ENCODE measurements around the gene FXYD1.
"Not testable (repeated sequence)": the region's sequence is repeated elsewhere in the genome, so short reads cannot be mapped to it uniquely, and the experiment has no call there.

Gene FXYD1

DNA sequence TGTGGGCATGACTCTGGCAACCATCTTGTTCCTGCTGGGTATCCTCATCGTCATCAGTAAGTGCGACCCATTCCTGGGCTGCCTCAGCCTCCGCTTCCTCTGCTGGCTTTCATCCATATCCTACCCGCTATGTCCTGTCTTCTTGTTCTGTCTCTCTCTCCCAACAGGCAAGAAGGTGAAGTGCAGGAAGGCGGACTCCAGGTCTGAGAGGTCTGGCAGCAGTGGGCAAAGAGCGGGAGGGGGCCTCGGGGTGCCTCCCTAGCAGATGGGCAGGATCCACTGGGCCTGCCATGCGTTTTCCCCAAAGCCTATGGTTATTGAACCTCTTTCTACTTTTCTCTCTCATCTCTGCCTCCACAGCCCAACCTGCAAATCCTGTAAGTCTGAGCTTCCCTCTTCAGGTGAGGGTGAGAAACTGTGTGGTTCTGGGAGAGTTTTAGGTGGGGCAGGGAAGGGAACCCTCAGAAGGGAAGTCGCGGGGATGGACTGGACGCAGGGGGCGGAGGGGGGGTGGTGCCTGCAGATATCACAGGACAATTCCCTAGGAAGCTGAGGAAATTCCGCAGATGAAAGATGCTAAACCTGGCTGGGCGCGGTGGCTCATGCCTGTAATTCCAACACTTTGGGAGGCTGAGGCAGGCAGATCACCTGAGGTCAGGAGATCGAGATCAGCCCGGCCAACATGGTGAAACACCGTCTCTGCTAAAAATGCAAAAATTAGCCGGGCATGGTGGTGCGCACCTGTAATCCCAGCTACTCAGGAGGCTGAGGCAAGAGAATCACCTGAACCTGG lies 12.8 kb downstream of the FXYD1 start:
- DNase-seq (ENCODE audit: low read depth, low spot score) = no peak
- no peak overlapping the region for H3K4me3 ChIP-seq (ENCODE audit: low read depth, low read length)
- in situ Hi-C loops (cut with HindIII; ENCODE audit: low sequenced_read_pairs) = no loop called here
- TF ChIP-seq, protein P1, sequence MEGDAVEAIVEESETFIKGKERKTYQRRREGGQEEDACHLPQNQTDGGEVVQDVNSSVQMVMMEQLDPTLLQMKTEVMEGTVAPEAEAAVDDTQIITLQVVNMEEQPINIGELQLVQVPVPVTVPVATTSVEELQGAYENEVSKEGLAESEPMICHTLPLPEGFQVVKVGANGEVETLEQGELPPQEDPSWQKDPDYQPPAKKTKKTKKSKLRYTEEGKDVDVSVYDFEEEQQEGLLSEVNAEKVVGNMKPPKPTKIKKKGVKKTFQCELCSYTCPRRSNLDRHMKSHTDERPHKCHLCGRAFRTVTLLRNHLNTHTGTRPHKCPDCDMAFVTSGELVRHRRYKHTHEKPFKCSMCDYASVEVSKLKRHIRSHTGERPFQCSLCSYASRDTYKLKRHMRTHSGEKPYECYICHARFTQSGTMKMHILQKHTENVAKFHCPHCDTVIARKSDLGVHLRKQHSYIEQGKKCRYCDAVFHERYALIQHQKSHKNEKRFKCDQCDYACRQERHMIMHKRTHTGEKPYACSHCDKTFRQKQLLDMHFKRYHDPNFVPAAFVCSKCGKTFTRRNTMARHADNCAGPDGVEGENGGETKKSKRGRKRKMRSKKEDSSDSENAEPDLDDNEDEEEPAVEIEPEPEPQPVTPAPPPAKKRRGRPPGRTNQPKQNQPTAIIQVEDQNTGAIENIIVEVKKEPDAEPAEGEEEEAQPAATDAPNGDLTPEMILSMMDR (IDR thresholded peaks at IDR 0.05; ENCODE audit: low read depth, low read length) = no peak

DNA sequence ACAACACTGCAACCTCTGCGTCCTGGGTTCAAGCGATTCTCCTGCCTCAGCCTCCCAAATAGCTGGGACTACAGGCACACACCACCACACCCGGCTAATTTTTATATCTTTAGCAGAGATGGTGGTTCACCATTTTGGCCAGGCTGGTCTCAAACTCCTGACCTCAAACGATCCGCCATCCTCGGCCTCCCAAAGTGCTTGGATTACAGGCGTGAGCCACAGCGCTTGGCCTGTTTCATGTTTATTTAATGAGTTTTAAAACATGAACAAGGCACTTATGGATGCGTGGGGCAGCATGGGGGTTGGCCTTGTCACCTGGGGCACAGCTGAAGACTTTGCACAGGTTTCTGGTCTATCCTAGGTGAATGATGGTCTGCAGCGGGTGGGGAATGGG lies 14.5 kb downstream of the FXYD1 start:
- H3K4me3 ChIP-seq (ENCODE audit: low read depth, low read length); DNase-seq (ENCODE audit: low read depth, low spot score); in situ Hi-C loops (cut with HindIII; ENCODE audit: low sequenced_read_pairs): not testable (repeated sequence)

DNA sequence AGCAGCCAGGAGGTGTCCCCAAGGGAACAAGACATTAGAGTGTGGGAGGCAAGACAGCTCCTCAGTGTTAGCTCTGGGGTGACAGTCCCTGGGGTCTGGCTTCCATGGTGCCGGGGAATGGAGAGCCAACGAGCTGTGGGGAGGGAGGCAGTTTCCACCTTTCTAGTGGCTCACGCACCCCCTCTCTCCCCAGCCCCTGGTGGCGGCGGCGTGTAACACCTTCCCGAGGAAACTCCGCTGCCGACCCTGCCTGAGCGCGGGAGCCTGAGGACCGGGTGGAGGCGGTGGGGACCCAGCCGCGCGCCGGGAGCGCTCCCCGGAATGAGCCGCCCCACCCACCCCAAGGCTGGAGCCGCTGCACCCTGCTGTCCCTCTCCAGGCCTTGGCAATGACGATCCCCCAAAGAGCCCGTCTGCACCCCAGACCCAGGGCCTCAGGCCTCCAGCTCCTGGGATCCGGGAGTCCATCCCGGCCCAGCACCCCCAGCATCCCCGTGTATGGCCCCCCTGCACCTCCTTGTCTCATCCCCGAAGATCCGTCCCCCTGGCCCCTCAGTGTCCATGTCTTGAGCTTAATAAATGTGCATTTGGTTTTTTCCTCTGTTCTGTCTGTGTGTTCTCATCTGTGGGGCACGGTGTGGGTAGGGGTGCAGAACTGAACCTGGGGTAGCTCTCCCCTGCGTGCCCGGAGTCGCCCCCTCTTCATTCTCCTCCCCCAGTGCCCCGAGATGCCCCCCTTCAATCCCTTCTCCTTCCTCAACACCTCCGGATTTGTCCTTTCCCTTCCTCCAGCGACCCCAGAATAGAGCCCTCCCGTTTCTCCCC lies 15.3 kb downstream of the FXYD1 start:
- H3K4me3 ChIP-seq (ENCODE audit: low read depth, low read length) = peak overlapping the region; percentile 78
- in situ Hi-C loops (cut with HindIII; ENCODE audit: low sequenced_read_pairs) = no loop called here
- TF ChIP-seq, protein P1 (IDR thresholded peaks at IDR 0.05; ENCODE audit: low read depth, low read length) = peak; percentile 75
- DNase-seq (ENCODE audit: low read depth, low spot score) = no peak

DNA sequence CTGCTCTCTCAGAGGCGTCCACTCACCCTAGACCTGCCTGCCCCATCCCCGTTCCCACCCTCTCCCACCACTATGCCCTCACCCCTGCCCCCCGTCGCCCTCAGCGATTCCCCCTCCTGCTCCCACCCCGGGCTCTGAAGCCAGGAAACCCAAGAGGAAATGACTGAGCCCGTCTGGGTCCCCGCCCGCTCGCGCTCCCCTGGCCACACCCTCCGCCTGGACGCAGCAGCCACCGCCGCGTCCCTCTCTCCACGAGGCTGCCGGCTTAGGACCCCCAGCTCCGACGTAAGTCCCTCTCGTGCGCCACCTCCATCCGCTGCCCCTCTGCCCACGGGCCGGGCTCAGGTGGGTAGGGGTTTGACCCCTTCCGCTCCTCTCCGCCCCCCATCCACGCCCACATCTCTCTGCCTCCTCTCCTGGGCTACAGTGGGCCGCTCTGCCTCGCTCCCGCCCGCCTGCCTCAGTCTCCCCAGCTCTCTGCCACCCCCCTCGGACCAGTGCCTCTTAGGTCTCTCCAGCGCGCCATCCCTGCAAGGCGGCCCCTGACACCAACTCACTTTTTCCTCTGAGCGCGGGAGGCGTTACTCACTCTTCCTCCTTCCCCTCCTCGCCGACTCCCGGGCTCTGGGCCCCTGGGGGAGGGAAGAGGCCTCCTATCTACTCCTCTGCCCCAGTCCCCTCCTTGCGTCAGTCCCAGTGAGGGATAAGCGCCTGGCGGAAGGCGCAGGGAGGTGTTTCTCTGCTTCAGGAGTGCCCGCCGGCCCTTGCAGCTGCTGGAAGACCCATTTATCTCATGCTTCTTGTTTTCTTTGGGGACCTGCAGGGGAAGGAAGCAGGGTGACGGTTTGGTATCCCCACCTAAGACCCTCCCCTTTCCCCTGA lies 16.1 kb downstream of the FXYD1 start, which contains the start of gene FXYD5:
TSS of gene FXYD5 (plus strand) at position 211 of the 882 bp plus-strand sequence. CDS start 816 bp downstream, outside the sequence.
- TF ChIP-seq, protein P1 (IDR thresholded peaks at IDR 0.05; ENCODE audit: low read depth, low read length) = no peak
- in situ Hi-C loops (cut with HindIII; ENCODE audit: low sequenced_read_pairs) = no loop called here
- peak; percentile 70 for DNase-seq (ENCODE audit: low read depth, low spot score)
- peak within 1 kb of the TSS; percentile 78 for H3K4me3 ChIP-seq (ENCODE audit: low read depth, low read length)

DNA sequence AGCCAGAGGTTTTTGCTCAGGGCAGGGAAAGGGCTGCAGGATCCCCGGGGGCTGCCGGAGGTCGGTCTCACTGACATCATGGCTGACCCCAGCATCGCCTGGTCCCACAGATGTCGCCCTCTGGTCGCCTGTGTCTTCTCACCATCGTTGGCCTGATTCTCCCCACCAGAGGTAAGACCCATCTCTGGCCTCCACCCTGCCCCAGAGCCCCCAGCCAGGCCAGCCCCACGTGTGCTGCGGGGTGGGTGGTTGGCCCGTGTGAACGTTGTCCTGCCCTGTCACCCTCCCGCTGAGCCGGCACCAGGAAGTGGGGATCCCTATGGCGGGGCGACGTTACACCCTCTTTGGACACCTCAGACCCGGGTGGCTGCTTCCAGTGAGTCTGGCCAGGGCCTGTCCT lies 16.8 kb downstream of the FXYD1 start:
- in situ Hi-C loops (cut with HindIII; ENCODE audit: low sequenced_read_pairs) = no loop called here
- TF ChIP-seq, protein P1 (IDR thresholded peaks at IDR 0.05; ENCODE audit: low read depth, low read length) = no peak
- no peak for DNase-seq (ENCODE audit: low read depth, low spot score)
- peak overlapping the region; percentile 78 for H3K4me3 ChIP-seq (ENCODE audit: low read depth, low read length)

DNA sequence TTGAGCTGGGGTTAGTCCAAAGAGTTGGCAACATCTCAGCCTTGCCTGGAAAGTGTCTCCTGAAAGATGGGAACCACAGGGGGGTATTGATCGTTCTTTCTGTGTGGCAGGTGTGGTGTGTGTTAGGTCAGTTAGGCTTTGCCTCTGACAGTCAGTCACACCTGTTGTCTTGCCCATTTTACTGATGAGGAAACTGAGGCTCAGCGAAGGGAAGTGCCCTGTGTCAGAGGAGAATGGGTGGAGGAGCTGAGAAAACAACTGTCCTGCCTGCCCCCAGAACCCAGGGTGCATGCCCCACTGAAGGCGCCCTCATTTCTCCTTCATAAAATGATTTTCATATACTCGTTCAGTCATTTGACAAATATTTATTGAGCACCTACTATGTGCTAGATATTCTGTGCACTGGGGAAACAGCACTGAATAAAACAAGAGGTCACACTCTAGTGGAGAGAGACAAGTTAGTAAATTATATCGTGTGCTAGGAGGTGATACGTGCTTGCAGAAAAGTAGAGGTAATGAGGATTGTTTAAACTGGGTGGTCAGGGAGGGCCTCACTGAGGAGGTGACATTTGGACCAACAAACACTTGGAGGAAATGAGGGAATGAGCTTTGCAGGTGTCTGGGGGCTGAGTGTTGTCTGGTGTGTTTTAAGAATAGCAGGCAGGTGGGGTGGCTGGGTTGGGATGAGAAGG lies 17.5 kb downstream of the FXYD1 start:
- TF ChIP-seq, protein P1 (IDR thresholded peaks at IDR 0.05; ENCODE audit: low read depth, low read length) = no peak
- no peak overlapping the region for H3K4me3 ChIP-seq (ENCODE audit: low read depth, low read length)
- in situ Hi-C loops (cut with HindIII; ENCODE audit: low sequenced_read_pairs) = no loop called here
- no peak for DNase-seq (ENCODE audit: low read depth, low spot score)

Data from astrocyte of the spinal cord (primary cell).